ENCODE data around the gene PROSER1.

DNA sequence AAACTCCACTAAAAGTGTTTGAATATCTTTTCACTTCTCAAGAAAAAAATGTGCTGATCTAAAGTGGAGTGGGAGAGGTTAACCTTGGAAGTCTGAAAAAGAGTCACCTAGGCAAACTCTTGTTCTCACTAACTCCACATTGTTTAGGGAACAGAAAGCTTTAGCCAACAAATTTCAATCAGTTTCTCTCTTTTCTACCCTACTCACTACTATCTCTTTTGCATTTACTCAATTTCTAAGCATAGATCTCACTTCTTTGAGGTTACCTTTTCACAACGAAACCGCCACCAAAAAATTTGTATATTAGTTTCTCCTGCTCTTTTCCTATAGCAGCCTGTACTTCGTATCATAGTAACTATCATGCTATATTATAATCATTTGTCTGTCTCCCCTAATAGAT, 6.6 kb upstream of the PROSER1 start:
- TF ChIP-seq POLR2A (IDR thresholded peaks at IDR 0.05; ENCODE audit: low read depth, low read length) (no peak), POLR2AphosphoS5 (IDR thresholded peaks at IDR 0.05; ENCODE audit: low read depth, low read length) (no peak), TAF1 (IDR thresholded peaks at IDR 0.05; ENCODE audit: borderline replicate concordance, low read depth, low read length) (no peak)
